Measurements from ENCODE around the gene CCDC78. TPM values are rescaled to one million over a fixed set of nuclear protein-coding genes. Genes with fewer than 3 reads are reported as not detected.

CCDC78 gene
- total RNA-seq, 1 donor from 2014 or later, result 4.9 TPM

DNA sequence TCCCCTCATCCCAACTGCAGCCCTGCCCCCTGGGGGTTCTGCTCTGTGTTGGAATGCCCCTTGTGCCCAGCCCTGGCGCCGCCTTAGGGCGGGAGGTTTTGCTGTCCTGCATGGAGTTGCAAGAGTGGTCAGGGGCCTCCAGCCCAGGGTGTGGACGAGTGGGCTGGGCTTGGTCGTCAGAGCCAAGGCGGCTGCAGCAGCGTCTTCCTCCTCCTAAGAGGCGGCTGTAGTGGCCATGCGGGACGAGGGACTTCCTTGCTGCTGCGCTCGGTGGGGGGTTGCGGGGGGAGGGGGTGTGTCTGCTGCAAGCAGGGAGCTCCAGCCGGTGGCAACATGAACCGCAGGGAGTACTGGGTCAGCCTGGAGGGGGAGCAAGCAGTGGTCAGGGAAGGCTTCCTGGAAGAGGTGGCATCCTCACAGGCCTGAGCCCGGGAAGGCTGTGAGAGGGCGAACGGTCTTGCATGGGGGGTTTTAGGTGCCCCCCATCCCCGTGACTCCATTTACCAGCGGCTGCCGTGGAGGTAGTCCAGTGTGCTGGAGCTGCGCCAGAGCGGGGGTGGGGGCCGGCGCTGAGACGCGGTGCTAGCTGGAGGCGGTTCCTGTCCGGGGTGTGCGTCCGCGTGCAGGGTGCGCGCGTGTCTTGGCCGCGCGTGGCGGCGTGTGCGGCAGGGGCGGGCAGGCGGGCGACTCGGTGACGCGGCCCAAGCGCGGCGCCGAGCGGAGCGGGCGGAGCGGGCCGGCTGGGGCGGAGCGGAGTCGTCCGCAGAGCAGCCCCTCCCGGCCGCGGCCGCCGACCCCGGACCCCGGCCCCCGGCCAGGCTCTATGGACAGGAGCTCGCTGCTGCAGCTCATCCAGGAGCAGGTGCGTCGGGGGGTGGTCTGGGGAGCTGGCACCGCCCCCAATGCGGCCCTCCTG, 51.0 kb downstream of the CCDC78 start, which contains the start of gene RHBDL1:
Gene RHBDL1 (plus strand): TSS at position 704 of the 916 bp plus-strand sequence. CDS start 120 bp downstream, at position 824.
- peak within 1 kb of the TSS; percentile 57 for H3K4me3 ChIP-seq (ENCODE audit: low read depth, low read length)

DNA sequence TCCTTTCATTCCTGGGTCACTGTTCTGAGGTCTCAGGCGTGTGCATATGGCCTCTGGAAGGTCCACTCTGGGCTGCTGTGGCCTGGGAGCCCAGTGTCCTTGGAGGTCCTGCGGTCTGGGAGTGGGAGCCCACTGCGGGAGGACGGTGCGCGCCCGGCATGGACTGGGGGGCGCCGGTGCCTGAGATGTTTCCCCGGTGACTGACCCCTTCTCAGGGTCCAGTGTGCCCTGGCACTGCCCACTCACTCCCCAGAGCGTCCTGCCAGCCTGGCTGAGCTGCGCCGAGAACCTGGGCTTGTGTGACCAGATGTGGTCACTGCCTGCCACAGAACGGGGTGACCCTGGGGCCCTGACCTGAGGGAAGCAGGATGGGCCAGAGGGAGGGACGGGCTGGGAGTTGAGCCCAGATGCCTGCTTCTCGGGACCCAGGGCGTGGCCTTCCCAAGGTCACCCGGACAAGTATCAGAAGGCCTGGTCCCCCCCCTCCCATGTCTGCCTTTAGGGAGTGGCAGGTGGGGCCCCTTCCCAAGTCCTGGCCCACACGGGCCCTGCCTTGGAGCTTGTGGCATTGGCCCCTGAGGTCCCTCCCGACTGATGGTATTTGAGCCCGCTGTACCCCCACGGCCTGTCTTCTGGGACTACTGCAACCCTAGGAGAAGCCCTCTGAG, 51.9 kb downstream of the CCDC78 start:
- DNase-seq (ENCODE audit: low read depth), result no peak
- H3K4me3 ChIP-seq (ENCODE audit: low read depth, low read length), result no peak overlapping the region
- TF ChIP-seq, protein P1, sequence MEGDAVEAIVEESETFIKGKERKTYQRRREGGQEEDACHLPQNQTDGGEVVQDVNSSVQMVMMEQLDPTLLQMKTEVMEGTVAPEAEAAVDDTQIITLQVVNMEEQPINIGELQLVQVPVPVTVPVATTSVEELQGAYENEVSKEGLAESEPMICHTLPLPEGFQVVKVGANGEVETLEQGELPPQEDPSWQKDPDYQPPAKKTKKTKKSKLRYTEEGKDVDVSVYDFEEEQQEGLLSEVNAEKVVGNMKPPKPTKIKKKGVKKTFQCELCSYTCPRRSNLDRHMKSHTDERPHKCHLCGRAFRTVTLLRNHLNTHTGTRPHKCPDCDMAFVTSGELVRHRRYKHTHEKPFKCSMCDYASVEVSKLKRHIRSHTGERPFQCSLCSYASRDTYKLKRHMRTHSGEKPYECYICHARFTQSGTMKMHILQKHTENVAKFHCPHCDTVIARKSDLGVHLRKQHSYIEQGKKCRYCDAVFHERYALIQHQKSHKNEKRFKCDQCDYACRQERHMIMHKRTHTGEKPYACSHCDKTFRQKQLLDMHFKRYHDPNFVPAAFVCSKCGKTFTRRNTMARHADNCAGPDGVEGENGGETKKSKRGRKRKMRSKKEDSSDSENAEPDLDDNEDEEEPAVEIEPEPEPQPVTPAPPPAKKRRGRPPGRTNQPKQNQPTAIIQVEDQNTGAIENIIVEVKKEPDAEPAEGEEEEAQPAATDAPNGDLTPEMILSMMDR (conservative IDR thresholded peaks at IDR 0.05; ENCODE audit: low read depth, low read length), result no peak

More for the DNA sequence above, 51.0 kb downstream of the CCDC78 start, which contains the start of gene RHBDL1:
- DNase-seq (ENCODE audit: low read depth), result no peak
- TF ChIP-seq, protein P1 (conservative IDR thresholded peaks at IDR 0.05; ENCODE audit: low read depth, low read length), result no peak

DNA sequence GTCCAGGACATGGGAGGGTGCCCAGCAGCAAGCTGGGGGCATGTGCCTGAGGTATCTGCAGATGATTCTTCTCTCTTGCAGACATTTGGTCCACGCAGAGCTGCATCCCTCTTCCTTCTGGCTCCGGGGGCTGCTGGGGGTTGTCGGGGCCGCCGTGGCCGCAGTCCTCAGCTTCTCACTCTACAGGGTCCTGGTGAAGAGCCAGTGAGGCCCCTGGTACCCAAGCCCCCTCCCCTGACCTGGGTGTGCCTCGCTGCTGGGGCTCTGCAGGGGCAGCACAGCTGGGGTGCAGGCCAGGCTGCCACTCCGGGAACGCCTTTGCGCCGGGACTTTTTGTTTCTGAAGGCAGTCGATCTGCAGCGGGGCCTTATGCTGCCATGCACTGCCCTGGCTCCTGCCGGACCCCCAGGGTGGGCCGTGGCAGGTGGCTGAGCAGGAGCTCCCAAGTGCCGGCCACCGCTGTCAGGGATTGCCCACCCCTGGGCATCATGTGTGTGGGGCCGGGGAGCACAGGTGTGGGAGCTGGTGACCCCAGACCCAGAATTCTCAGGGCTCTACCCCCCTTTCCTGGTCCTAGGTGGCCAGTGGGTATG, 52.7 kb downstream of the CCDC78 start:
- TF ChIP-seq, protein P1 (conservative IDR thresholded peaks at IDR 0.05; ENCODE audit: low read depth, low read length), result no peak
- no peak for DNase-seq (ENCODE audit: low read depth)

DNA sequence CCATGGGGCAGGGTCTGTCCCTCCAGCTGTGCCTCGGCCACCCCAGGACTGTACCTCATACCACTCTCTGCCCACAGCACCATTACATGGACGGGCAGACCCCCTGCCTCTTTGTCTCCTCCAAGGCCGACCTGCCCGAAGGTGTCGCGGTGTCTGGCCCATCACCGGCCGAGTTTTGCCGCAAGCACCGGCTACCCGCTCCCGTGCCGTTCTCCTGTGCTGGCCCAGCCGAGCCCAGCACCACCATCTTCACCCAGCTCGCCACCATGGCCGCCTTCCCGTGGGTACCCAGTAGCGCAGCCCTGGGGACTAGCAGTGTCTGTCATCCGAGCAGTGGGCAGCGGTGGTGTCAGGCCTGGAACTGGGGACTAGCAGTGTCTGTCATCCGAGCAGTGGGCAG, 53.4 kb downstream of the CCDC78 start:
- no peak overlapping the region for H3K4me3 ChIP-seq (ENCODE audit: low read depth, low read length)
- TF ChIP-seq, protein P1 (conservative IDR thresholded peaks at IDR 0.05; ENCODE audit: low read depth, low read length), result no peak
- DNase-seq (ENCODE audit: low read depth), result no peak

More for the DNA sequence above, 52.7 kb downstream of the CCDC78 start:
- H3K4me3 ChIP-seq (ENCODE audit: low read depth, low read length), result no peak overlapping the region

Other genes starting within 250 kb of the CCDC78 start
- 54.4 and 75.1 TPM in 2 replicates for gene CAPN15, start 198.7 kb downstream of the CCDC78 start, total RNA-seq
- gene PRR35, start 166.0 kb downstream of the CCDC78 start, total RNA-seq, result not detected in 2 replicates
- gene NHLRC4, start 159.4 kb downstream of the CCDC78 start, total RNA-seq, result 0.35 and 0.51 TPM in 2 replicates
- gene PIGQ, start 156.5 kb downstream of the CCDC78 start, total RNA-seq, result 45.3 and 60.9 TPM in 2 replicates
- 9.9 and 16.6 TPM in 2 replicates for gene RAB40C, start 136.4 kb downstream of the CCDC78 start, total RNA-seq
- gene WFIKKN1, start 95.5 kb downstream of the CCDC78 start, total RNA-seq, result 0.07 TPM in 1 of 2 replicates, not detected in the other
- 206 and 224 TPM in 2 replicates for gene METTL26, start 90.1 kb downstream of the CCDC78 start, total RNA-seq
- 58.2 and 70.3 TPM in 2 replicates for gene MCRIP2, start 84.6 kb downstream of the CCDC78 start, total RNA-seq
- gene WDR90, start 77.1 kb downstream of the CCDC78 start, total RNA-seq, result 22.0 and 45.6 TPM in 2 replicates
- 73.8 and 85.8 TPM in 2 replicates for gene RHOT2, start 58.3 kb downstream of the CCDC78 start, total RNA-seq
- gene RHBDL1, start 50.8 kb downstream of the CCDC78 start, total RNA-seq, result 0.43 and 1.2 TPM in 2 replicates
- 158 and 202 TPM in 2 replicates for gene STUB1, start 46.0 kb downstream of the CCDC78 start, total RNA-seq
- gene JMJD8, start 42.1 kb downstream of the CCDC78 start, total RNA-seq, result 65.6 and 98.0 TPM in 2 replicates
- gene WDR24, start 36.0 kb downstream of the CCDC78 start, total RNA-seq, result 10.1 and 16.3 TPM in 2 replicates
- 0.07 and 0.46 TPM in 2 replicates for gene FBXL16, start 20.6 kb downstream of the CCDC78 start, total RNA-seq
- 154 and 183 TPM in 2 replicates for gene METRN, start 11.3 kb downstream of the CCDC78 start, total RNA-seq
- gene ANTKMT, start 5.3 kb downstream of the CCDC78 start, total RNA-seq, result 86.5 and 111 TPM in 2 replicates
- gene HAGHL, start 663 bp upstream of the CCDC78 start, total RNA-seq, result 15.5 and 16.3 TPM in 2 replicates
- 19.3 and 31.4 TPM in 2 replicates for gene CIAO3, start 14.6 kb upstream of the CCDC78 start, total RNA-seq
- gene MSLN, start 34.3 kb upstream of the CCDC78 start, total RNA-seq, result 8.2 and 29.7 TPM in 2 replicates
- gene RPUSD1, start 61.9 kb upstream of the CCDC78 start, total RNA-seq, result 31.0 and 82.5 TPM in 2 replicates
- 41.0 and 49.7 TPM in 2 replicates for gene CHTF18, start 62.2 kb upstream of the CCDC78 start, total RNA-seq
- not detected in 2 replicates for gene GNG13, start 74.3 kb upstream of the CCDC78 start, total RNA-seq
- 2.6 and 8.2 TPM in 2 replicates for gene LMF1, start 244.5 kb upstream of the CCDC78 start, total RNA-seq

Measured in epithelial cell of proximal tubule (primary cell).